Glutamatergic neuron (in vitro differentiated cells): ENCODE measurements around the gene PTPRN2. TPM values are rescaled to one million over a fixed set of nuclear protein-coding genes. Genes with fewer than 3 reads are reported as not detected.
A peak's percentile ranks its signal among the peaks of the same experiment; 100 is the strongest.
"Not testable (repeated sequence)": the region's sequence is repeated elsewhere in the genome, so short reads cannot be mapped to it uniquely, and the experiment has no call there.

ENCODE experiments used
- DNase-seq: peaks from one replicate; pipeline ENCODE4 v3.0.0; 2022
- H3K27ac Mint-ChIP-seq: one replicate; pipeline ENCODE4 v1.8.0; 2020; ENCODE audit warnings: mild to moderate bottlenecking, mixed read lengths, inconsistent platforms; ENCODE audit not compliant: unreplicated experiment
- H3K27me3 Mint-ChIP-seq: one replicate; pipeline ENCODE4 v1.8.0; 2020; ENCODE audit warnings: mild to moderate bottlenecking, moderate library complexity, mixed read lengths, inconsistent platforms; ENCODE audit not compliant: unreplicated experiment
- H3K36me3 Mint-ChIP-seq: one replicate; pipeline ENCODE4 v1.8.0; 2020; ENCODE audit warnings: mild to moderate bottlenecking, mixed read lengths, inconsistent platforms; ENCODE audit not compliant: unreplicated experiment
- H3K4me1 Mint-ChIP-seq: one replicate; pipeline ENCODE4 v1.8.0; 2020; ENCODE audit warnings: mild to moderate bottlenecking, low read depth, mixed read lengths, inconsistent platforms; ENCODE audit not compliant: unreplicated experiment
- H3K4me3 Mint-ChIP-seq: one replicate; pipeline ENCODE4 v1.8.0; 2020; ENCODE audit warnings: mild to moderate bottlenecking, mixed read lengths, inconsistent platforms; ENCODE audit not compliant: unreplicated experiment
- H3K9me3 Mint-ChIP-seq: one replicate; pipeline ENCODE4 v1.8.0; 2020; ENCODE audit warnings: mild to moderate bottlenecking, moderate library complexity, mixed read lengths, inconsistent platforms; ENCODE audit not compliant: unreplicated experiment
- CTCF ChIP-seq: fragments of 200-600 bp; sonication (generic); IDR thresholded peaks from one replicate; pipeline ENCODE4 v1.5.0; 2021; ENCODE audit not compliant: partially characterized antibody, unreplicated experiment
- total RNA-seq: library from RNA; stranded (reverse); fragmentation: NEBNext Ultra II Directional; extraction: Animal tissue kit (Norgen Biotek cat#: 25700); gene quantifications from one replicate; pipeline ENCODE4 v1.2.1, GENCODE V29; 2021; ENCODE audit not compliant: unreplicated experiment

PTPRN2 gene
- total RNA-seq, 1 donor from 2014 or later, result 49.0 TPM

GRCh38 chr7:158420591-158421340 lies 166.9 kb downstream of the PTPRN2 start:
- Mint-ChIP-seq H3K4me3 (no peak overlapping the region), H3K9me3 (peaks cover 13% of the 10 kb centered on the region), H3K27ac (no peak overlapping the region), H3K4me1 (no peaks in the 10 kb centered on the region), H3K27me3 (peaks cover 3% of the 10 kb centered on the region), H3K36me3 (peaks cover 20% of the 10 kb centered on the region)
- DNase-seq, result no peak
- TF ChIP-seq CTCF, result no peak

GRCh38 chr7:158419238-158419785 lies 168.3 kb downstream of the PTPRN2 start:
- Mint-ChIP-seq H3K4me1 (no peaks in the 10 kb centered on the region), H3K4me3 (no peak overlapping the region), H3K27ac (no peak overlapping the region), H3K27me3 (peaks cover 3% of the 10 kb centered on the region), H3K36me3 (peaks cover 15% of the 10 kb centered on the region), H3K9me3 (peaks cover 15% of the 10 kb centered on the region)
- TF ChIP-seq CTCF, result no peak
- DNase-seq, result no peak

- DNase-seq, H3K27ac Mint-ChIP-seq, H3K9me3 Mint-ChIP-seq, H3K4me3 Mint-ChIP-seq, H3K4me1 Mint-ChIP-seq, H3K27me3 Mint-ChIP-seq: not testable (repeated sequence)
- peaks cover 12% of the 10 kb centered on the region for H3K36me3 Mint-ChIP-seq
Measured at GRCh38 chr7:158418395-158418794, 169.2 kb downstream of the PTPRN2 start.

GRCh38 chr7:158416283-158416933 lies 171.2 kb downstream of the PTPRN2 start:
- H3K27ac Mint-ChIP-seq, result no peak overlapping the region
- H3K4me3 Mint-ChIP-seq, result no peak overlapping the region
- H3K4me1 Mint-ChIP-seq, result peaks cover 4% of the 10 kb centered on the region
- peaks cover 15% of the 10 kb centered on the region for H3K9me3 Mint-ChIP-seq
- DNase-seq, result no peak
- TF ChIP-seq CTCF, result no peak
- H3K27me3 Mint-ChIP-seq, result peaks cover 9% of the 10 kb centered on the region
- peaks cover 13% of the 10 kb centered on the region for H3K36me3 Mint-ChIP-seq

GRCh38 chr7:158415316-158415715 lies 172.3 kb downstream of the PTPRN2 start:
- H3K27me3 Mint-ChIP-seq, result peaks cover 10% of the 10 kb centered on the region
- peaks cover 20% of the 10 kb centered on the region for H3K9me3 Mint-ChIP-seq
- peaks cover 13% of the 10 kb centered on the region for H3K36me3 Mint-ChIP-seq
- no peak overlapping the region for H3K4me3 Mint-ChIP-seq
- H3K4me1 Mint-ChIP-seq, result peaks cover 4% of the 10 kb centered on the region
- peak overlapping the region; percentile 46 for H3K27ac Mint-ChIP-seq
- TF ChIP-seq CTCF, result no peak
- no peak for DNase-seq
